Nephron progenitor cell (in vitro differentiated cells): ENCODE data around the gene CCDC28B.

ENCODE experiments used
- DNase-seq: peaks from one replicate; pipeline ENCODE4 v3.0.0; 2021
- H3K27ac Mint-ChIP-seq: 2 replicates; pipeline ENCODE4 v1.8.0; 2021; ENCODE audit warnings: mild to moderate bottlenecking, moderate library complexity, mixed read lengths
- H3K27me3 Mint-ChIP-seq: 2 replicates; pipeline ENCODE4 v1.8.0; 2021; ENCODE audit warnings: mild to moderate bottlenecking, low read depth, mixed read lengths; ENCODE audit not compliant: poor library complexity
- H3K36me3 Mint-ChIP-seq: 2 replicates; pipeline ENCODE4 v1.8.0; 2021; ENCODE audit warnings: low read depth, mixed read lengths
- H3K4me1 Mint-ChIP-seq: 2 replicates; pipeline ENCODE4 v1.8.0; 2021; ENCODE audit warnings: mixed read lengths
- H3K4me3 Mint-ChIP-seq: 2 replicates; pipeline ENCODE4 v1.8.0; 2021; ENCODE audit warnings: mild to moderate bottlenecking, moderate library complexity, mixed read lengths
- H3K9me3 Mint-ChIP-seq: 2 replicates; pipeline ENCODE4 v1.8.0; 2021; ENCODE audit warnings: mild to moderate bottlenecking, moderate library complexity, mixed read lengths
- CTCF ChIP-seq: fragments of 200-600 bp; sonication (generic); IDR thresholded peaks from 2 replicates; pipeline ENCODE4 v1.5.0; 2021; ENCODE audit warnings: antibody characterized with exemption

Gene CCDC28B

GRCh38 chr1:32180186-32181060 lies 20.0 kb upstream of the CCDC28B start:
- Mint-ChIP-seq H3K4me1 (peaks cover 31% of the 10 kb centered on the region), H3K36me3 (peaks cover 54% of the 10 kb centered on the region), H3K9me3 (no peaks in the 10 kb centered on the region), H3K27ac (peak overlapping the region; percentile 99), H3K27me3 (no peaks in the 10 kb centered on the region), H3K4me3 (peak overlapping the region; percentile 94)
- no peak for TF ChIP-seq CTCF
- peak; percentile 56 for DNase-seq

- H3K4me1 Mint-ChIP-seq, result peaks cover 31% of the 10 kb centered on the region
- no peak for TF ChIP-seq CTCF
- H3K9me3 Mint-ChIP-seq, result no peaks in the 10 kb centered on the region
- no peak for DNase-seq
- H3K4me3 Mint-ChIP-seq, result peak overlapping the region; percentile 94
- no peaks in the 10 kb centered on the region for H3K27me3 Mint-ChIP-seq
- peak overlapping the region; percentile 77 for H3K27ac Mint-ChIP-seq
- peaks cover 57% of the 10 kb centered on the region for H3K36me3 Mint-ChIP-seq
Observed at GRCh38 chr1:32181065-32181464, 19.3 kb upstream of the CCDC28B start.

- no peaks in the 10 kb centered on the region for H3K9me3 Mint-ChIP-seq
- peak overlapping the region; percentile 94 for H3K4me3 Mint-ChIP-seq
- no peak for DNase-seq
- peak overlapping the region; percentile 77 for H3K27ac Mint-ChIP-seq
- peaks cover 36% of the 10 kb centered on the region for H3K4me1 Mint-ChIP-seq
- no peak for TF ChIP-seq CTCF
- no peaks in the 10 kb centered on the region for H3K27me3 Mint-ChIP-seq
- peaks cover 58% of the 10 kb centered on the region for H3K36me3 Mint-ChIP-seq
Observed at GRCh38 chr1:32181563-32181962, 18.8 kb upstream of the CCDC28B start.

- no peak for TF ChIP-seq CTCF
- peaks cover 36% of the 10 kb centered on the region for H3K4me1 Mint-ChIP-seq
- peak overlapping the region; percentile 5 for H3K4me3 Mint-ChIP-seq
- H3K36me3 Mint-ChIP-seq, result peaks cover 56% of the 10 kb centered on the region
- H3K9me3 Mint-ChIP-seq, result no peaks in the 10 kb centered on the region
- no peaks in the 10 kb centered on the region for H3K27me3 Mint-ChIP-seq
- DNase-seq, result no peak
- H3K27ac Mint-ChIP-seq, result no peak overlapping the region
Observed at GRCh38 chr1:32182060-32182459, 18.3 kb upstream of the CCDC28B start.

GRCh38 chr1:32184650-32185049 lies 15.7 kb upstream of the CCDC28B start:
- no peak overlapping the region for H3K27ac Mint-ChIP-seq
- no peaks in the 10 kb centered on the region for H3K9me3 Mint-ChIP-seq
- no peak for TF ChIP-seq CTCF
- peaks cover 77% of the 10 kb centered on the region for H3K36me3 Mint-ChIP-seq
- DNase-seq, result no peak
- peaks cover 2% of the 10 kb centered on the region for H3K27me3 Mint-ChIP-seq
- H3K4me1 Mint-ChIP-seq, result peaks cover 30% of the 10 kb centered on the region
- no peak overlapping the region for H3K4me3 Mint-ChIP-seq

- peaks cover 18% of the 10 kb centered on the region for H3K4me1 Mint-ChIP-seq
- peak overlapping the region; percentile 11 for H3K27ac Mint-ChIP-seq
- peaks cover 74% of the 10 kb centered on the region for H3K36me3 Mint-ChIP-seq
- H3K4me3 Mint-ChIP-seq, result no peak overlapping the region
- H3K27me3 Mint-ChIP-seq, result peaks cover 3% of the 10 kb centered on the region
- no peaks in the 10 kb centered on the region for H3K9me3 Mint-ChIP-seq
- no peak for DNase-seq
- TF ChIP-seq CTCF, result no peak
Observed at GRCh38 chr1:32186077-32186476, 14.3 kb upstream of the CCDC28B start.
